Stimulated activated CD8-positive, alpha-beta memory T cell treated with anti-CD3 and anti-CD28 coated beads, Interleukin-12 subunit alpha, Interleukin-12 subunit beta, amount 100 ng/mL, for 1 hour (primary cell): Measurements from ENCODE around the gene POR.

Source experiments
- DNase-seq: peaks from one replicate; pipeline ENCODE4 v3.0.0-alpha.2; 2020; ENCODE audit warnings: low read depth

POR gene

DNA sequence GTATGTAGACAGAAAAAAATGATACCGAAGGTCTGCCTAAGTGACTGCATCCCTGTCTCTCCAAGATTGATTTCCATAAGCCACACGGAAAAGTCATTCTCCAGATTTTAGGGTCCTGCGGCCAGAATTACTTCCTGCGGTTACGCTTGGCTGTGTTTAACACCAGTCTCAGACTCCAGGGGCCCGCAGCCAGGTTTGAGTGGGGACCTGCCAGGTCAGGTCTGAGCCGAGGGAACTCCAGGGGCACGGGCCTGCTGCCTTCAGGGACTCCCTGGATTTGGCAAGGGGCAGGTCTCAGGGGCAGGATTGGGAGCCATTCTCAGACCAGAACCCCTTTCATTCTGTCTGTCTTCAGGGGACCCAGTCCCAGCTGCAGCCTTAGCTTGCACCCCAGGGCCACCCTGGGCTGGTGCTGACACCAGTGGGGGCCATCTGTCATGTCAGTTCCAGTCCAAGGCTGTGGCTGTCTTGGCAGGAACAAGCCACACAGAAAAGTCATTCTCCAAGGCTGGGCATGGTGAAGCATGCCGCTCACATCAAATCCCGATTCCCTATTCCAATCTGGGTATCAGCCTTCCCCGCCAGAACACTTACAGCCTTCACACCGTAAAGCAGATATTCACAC lies 40.5 kb downstream of the POR start:
- DNase-seq: no peak

DNA sequence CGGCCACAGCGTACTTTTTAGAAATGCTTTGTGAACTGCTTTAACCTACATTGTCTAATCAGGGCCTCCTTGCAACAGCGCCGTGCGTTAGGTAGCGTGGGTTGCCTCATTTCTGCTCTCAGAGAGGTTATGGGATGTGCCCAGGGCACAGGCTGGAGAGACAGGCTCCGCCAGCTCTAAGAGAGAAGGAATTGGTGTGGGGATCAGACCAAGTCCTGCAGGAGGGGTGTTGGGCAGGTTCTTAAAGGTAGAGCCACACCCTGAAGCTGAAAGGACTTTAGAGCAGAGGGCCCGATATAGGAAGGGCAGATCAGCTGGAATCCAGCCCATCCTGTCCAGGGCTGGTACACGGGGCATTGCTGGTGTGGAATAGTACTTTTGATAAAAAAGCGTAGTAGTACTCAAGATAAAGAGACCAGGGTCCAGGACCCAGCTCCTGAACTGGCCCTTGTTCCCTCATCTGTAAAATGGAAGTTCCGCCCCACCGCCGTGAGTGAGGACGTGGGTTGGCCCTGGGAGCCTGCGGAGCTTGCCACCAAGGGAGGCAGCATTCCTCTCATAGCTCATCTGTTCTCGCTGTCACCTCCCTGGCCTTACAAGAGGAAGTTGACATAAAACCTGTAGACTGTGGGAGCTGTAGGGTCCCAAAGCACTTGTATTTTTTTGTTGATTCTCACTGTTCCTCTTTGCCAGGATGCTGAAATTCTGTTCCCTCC lies 42.2 kb downstream of the POR start:
- DNase-seq: no peak

DNA sequence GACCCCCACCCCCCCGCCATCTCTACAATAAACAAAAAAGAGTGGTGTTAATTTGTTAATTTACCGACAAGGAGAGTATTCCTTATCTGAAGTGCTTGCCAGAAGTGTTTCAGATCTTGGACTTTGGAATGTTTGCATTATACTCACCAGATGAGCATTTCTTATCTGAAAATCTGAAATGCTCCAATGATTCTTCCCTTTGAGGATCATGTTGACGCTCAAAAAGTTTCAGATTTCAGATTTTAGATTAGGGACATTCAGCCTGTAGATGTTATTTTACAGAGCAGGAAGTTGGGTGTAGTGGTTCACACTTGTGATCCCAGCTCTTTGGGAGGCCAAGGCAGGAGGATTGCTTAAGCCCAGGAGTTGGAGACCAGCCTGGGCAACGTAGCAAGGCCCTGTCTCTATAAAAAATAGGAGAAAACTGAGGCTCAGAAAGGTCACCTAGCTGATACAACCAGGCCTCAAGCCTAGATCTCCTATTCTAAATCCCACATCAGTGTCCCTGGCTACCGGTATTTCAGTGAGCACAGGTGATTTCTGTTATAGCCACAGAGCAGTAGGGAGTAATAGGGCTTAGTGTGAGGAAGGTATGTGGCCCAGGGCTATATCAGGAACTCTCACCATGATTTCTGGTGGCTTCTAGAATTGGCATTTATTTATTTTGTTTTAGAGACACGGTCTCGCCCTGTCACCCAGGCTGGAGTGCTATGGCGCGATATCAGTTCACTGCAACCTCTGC lies 44.0 kb downstream of the POR start:
- DNase-seq: no peak

DNA sequence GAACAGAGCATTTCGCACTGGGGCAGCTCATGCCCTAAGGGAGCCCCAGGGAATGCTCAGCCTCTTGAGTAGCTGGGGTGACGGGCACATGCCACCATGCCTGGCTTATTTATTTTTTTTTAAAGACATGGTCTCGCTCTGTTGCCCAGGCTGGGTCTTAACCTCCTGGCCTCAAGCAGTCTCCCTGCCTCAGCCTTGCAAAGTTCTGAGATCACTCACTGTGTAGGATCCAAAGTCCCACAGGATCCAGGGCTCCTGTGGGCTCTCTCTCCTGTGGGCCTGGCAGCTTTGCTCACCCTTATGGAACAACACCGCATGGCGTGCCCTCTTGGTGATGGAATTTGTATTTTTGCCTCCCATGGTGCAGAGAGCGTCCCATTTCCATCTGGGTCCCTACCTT lies 45.4 kb downstream of the POR start:
- DNase-seq: no peak

DNA sequence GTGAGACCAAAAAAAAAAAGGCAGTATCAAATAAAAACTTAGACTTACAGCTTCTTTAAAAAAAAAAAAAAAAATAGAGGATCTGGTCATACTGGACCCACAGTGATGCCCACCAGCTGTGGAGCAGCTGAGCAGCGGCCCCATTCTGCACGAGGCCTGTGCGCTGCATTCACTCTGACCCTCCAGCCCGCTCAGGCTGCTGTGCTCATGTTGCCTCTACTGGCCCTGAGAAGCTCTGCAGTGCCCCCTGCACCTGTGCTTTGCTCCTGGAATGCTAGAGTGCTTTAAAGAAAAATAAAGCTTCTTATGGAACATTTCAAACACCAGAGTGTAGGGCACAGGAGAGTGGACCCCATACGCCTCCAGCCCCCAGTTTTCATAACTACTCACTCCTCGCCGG lies 46.3 kb downstream of the POR start:
- DNase-seq: no peak

DNA sequence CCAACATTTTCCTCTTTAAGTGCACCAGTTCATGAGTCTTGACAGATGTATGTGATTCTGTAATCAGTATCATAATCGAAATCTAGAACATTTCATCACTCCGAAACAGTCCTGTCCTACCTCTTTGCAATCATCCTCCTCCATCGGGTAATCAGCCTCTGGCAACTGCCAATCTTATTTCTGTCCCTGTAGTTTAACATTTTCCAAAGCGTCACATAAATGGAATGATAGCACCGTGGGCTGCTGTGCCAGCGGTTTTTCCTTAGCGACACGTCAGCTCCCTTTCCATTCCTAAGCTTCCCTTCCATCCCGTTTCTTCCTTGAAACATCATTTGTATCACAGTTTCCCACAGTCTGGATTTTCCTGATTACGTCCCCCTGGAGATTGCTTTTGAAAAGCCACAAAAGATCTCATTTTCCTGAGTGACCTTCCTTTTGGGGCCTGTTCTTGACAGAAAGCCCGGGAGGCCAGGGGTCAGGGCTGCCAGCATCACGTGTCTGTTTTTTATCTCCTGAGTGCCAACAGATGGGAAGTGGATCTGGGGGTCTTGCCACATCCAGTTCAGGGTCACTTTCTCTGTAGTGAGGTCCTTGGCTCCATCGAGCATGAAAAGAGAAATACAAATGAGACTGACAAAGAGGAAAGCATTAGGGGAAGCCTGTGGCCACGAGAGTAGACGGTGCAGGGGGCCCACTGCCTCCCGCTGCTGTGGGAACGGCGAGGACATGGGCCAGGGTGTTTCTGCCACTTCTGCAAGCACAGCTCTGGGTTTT lies 47.8 kb downstream of the POR start:
- no peak for DNase-seq

DNA sequence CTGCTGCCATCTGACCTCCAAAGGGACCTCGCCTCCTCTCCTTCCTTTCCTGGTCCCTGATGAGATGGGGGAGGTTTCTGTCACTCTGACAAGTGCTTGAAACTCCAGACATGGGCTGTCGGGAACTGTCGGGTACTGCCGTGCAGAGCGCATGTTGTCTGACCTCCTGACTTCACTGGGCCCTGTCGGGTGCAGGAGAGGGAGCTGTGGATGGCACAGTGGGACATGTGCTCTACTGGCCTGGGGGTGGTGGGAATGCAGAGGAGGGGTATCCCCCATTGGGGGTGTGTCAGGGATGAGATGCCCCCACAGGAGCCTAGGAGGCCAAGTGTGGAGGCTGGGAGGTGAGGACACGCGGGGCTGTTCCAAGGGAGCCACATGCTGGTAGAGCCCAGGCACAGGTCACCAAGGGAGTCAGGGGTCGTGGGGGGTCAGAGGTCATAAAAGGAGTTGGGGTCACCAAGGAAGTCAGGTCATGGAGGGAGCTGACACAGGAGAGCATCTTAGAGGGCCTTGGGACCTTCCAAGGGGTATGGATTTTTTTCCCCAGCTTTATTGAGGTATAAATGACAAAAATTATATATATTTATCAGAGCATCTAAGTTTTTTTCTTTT lies 48.5 kb downstream of the POR start:
- DNase-seq: no peak

DNA sequence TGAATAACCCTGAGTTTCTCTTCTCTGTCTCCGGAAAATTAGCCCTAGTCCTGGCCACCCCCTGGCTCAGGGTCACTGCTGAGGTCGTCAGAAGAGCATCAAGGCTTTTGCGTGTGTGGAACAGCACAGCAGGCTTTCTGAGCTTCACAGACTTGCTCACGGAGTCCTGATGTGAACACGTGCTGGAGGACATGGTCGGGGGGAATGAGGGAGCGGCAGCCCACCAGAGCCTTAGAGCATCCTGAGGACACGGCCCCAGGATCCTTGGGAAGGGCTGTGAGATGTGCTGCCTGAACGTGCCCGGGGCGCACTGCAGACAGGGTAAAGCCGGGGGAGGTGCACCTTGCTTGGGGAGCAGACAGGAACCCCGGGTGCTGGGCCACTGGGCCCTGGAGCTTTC lies 50.7 kb downstream of the POR start:
- no peak for DNase-seq

DNA sequence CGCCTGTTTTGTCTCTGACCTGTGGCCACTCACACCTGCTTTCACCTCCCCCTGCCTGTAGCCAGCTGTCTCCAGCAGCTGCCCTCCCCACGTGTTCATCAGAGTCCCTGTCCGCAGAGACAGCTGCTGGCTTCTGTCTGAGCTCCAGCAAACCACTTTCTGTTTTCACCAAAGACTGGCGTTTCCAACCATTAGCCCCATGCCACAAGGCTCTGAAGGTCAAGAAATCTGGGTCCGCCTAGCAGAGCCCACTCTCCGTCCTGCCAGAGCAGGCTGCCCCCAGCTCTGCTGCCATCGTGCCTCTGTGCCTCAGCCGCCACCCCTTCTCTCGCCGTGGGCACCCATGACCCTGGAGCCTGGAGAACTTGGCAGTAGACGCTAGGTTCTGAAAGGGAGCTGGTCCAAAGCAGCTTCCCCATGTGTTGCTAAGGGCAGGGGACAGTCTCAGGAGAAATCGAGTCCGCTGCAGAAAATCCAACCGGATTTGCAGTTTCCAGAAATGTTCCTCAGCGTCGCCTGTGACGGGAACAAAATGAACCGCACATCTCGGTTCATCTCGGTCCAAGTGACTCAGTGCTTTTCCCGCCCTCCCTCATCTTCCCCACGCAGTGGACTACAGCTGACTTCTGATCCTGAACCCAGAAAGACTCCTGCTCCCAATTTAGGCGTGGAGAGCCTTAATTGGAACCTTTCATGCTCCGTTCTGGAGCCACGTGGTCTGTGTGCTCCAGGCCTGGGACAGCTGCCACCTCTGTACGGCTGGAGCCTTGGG lies 51.4 kb downstream of the POR start:
- no peak for DNase-seq

DNA sequence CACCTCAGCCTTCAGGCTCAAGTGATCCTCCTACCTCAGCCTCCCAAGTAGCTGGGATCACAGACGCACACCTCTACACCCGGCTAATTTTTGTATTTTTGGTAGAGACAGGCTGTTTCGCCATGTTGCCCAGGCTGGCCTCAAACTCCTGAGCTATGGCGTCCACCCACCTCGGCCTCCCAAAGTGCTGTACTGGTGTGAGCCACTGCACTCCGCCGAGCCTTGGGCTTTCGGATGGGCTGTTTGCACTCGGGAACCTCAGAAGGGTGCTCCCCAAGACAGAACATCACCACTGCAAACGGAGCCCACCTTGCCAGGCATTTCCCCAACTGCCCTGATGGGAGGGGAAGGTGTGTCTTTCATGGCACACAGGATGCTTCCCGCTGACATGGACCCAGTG lies 52.1 kb downstream of the POR start:
- no peak for DNase-seq

DNA sequence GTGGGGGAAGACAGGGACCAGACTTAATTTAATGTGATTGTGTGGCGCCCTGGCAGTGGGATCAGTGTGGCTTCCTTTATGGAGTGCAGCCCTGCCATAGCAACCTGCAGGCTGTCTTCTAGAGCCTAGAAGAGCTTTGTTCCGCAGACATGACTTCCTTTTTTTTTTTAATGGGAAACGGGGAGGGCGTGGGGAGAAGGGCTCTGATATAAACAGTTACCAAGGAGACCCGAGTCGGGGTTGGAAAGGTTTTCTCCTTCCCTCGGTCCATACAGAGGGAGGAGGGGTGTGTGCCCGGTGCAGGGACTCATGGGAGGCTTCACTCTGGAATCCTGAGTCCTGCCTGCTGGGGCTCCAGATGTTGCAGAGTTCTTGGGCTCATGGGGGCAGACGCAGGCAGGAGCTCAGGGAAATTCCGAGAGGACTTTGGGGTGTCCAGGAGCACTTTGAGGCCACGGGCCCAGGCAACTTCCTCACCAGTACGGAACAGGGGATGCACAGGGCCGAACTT lies 52.6 kb downstream of the POR start:
- no peak for DNase-seq

DNA sequence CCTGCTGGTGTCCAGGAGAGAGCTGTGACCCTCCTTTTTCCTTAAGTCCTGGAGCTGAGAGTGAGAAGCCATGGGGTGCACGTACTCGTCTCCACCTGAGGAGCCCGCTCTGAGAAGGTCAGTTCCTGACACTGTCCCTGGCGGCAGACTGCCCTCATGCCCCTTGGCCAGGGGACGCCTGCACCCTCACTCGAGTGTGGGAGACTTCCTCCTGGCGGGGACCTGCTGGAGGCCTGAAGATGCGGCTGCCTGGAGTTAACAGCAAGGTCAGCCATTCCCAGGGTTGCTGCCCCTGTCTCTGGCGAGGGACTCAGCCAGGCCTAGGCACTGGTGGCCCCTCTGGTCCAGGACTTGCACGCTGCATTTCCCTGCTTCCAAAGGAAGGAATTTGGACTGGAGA lies 53.1 kb downstream of the POR start:
- DNase-seq: no peak

DNA sequence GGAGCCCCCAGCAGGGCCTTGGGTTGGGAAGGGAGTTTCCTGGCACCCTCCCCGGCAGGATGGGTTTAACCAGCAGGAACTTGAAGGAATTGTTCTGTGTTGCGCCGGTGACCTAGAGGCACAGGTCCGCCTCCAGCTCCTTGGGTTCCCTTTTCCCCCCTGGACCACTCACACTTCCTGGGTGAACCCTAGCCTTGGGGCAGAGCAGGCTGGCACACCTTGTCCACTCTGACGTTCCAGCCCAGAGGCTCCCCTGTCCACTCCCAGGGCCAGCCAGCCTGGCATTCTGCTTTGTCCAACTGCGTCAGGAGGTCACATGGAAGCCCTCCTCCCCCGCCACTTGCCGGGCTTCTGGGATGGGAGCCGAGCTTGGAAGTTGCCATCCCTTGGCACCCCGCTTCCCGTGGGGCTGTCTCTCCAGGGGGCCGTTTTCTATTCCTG lies 53.6 kb downstream of the POR start:
- DNase-seq: no peak

DNA sequence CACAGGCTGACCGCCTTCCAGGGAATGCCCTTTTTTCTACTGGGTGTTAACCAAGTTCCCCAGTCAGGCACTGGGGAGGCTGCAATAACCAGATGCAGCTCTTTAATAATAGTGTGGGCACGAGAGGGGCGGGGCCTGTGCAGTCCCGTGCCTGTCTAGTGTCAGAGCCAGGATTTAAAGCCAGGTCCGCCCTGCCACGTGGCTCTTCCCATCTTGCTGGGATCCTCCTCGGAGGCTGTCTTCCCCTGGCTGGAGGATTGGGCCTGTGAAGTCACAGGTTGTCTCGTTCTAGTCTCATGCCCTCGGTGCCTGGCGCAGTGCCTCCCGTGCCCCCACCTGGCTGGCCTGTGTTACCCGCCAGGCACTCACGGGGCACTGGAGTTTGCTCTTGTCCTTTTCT lies 54.2 kb downstream of the POR start:
- no peak for DNase-seq

DNA sequence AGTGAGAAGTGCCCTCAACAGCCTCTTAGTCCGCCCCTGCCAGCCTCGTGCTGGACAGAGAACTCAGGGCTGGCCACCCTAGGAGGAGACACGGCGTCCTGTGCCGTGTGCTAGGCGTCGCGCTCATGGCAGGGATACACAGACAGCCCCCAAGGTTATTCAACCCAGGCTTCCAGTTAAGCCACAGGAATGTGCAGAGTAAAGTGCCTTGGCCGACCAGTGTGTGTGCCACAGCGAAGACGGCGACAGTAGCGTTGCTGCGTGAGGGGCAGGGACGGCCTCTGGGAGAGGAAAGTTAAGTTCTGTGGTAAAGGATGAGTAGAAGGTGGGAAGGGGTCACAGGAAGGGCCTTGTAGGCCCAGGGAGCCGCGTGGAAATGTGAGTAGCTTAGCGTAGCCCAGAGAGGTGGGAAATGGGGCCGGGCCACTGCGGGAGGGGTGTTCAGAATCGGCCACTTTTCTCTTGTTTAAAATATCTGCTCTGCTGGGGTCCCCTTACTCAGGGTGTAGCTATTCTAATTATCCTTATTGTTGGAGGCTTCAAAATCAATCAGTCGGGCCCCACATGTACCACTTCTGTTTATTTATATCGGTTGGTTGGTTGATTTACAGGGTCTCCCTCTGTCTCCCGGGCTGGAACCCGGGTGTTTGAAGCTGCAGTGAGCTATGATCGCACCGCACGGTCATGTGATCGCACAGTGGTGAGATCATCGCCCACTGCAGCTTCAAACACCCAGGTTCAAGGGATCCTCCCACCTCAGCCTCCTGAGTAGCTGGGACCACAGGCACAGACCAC lies 54.9 kb downstream of the POR start:
- no peak for DNase-seq

DNA sequence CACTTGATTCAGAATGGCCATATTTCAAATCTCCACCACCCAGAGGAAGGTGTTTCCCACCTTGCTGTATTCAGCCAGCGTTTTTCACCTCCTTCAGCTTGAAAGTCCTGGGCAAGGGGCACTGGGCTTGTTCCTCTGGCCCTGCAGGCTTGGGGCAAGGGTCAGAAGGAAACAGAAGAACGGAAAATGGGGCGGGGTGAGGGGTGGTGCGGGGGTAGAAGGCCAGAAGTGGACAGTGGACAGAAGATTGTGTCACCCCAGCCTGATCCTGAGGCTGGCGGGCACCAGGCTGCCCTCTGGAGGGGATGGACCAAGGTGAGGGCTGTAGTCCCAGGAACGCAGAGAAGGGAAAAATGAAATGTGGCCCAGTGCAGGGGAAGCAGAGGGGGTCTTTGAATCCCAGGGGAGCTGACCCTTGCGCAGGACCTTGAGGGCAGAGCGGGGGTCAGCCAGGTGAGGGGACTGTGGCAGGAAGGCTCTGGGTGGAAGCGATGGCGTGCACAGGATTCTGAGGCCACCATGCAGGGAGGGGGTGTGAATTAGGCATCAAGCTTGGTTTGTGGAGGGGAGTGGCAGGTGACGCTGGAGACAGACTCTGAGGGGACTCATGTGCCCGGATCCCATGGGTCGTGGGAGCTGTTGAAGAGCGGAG lies 56.5 kb downstream of the POR start:
- DNase-seq: no peak

DNA sequence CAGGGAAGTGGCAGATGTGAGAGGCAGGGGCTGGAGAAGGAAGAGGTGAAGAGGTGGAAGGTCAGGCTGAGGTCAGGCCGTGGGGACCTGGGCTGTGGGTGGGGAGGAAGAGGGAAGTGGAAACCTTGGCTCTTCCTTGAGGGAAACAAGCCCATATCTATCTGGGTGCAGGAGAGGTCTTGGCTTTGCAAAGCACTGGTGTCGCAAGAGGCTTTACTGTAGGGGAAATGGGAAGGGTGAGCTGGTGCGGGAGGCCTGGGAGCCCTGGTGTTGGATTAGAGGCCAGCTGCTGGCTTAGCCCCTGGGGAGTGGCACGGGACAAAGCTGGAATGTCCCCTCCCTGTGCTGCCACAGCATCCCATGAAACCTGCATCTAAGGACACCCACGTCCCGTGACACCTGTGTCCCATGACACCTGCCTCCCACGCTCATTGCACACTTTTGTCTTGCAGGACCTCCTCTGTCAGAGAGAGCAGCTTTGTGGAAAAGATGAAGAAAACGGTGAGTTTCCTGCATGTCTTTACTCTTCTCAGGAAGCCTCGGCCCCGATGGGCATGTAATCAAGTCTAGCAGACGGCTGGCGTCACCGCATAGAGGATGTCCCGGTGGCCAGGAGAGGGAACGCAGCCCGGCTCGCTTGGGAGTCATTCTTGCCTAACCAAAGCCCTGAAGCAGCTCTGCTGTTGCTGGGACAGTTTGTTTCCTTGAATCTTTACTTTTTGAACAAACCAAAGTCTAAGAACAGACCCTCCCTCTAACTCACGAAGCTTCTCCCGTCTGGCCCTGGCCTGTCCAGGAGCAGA lies 57.2 kb downstream of the POR start:
- no peak for DNase-seq

DNA sequence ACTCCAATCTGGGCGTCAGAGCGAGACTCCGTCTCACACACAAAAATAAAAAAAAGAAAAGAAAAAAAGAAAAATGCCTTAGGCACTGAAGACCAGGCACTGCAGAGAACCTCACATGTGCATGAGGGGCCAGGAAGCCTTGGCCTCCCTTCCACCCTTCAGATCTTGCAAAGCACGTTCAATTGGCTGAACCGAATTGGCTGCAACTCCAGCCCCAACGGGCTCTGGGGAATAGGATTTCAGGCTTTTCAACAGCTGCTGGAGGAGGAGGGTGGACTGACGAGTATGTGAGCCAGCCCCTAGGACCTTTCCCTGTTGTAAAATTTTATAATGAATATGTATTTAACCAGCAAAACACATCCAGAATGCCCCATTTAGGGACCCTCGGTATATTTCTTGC lies 62.8 kb downstream of the POR start:
- no peak for DNase-seq
